ENCODE results near the gene CLEC11A.

DNA sequence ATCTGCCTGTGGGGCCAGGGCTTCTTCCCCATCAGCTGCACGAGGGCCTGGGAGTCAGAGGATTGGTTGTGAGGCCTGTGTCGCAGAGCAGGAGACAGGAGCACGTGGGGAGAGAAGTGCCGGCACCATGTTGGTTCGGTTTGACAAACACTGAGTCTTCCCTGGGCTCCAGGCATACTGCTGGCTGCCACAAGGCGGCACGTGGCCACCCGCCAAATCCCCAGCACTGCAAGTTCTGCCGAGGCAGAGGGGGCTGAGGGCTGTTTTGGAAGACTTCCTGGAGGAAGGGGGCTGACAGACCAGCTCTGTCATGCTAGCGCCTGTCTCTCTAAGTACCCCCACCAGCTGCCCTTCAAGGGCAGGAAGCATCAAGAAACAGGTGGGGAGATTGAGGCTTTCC lies 13.1 kb upstream of the CLEC11A start:
- TF ChIP-seq, protein P1, sequence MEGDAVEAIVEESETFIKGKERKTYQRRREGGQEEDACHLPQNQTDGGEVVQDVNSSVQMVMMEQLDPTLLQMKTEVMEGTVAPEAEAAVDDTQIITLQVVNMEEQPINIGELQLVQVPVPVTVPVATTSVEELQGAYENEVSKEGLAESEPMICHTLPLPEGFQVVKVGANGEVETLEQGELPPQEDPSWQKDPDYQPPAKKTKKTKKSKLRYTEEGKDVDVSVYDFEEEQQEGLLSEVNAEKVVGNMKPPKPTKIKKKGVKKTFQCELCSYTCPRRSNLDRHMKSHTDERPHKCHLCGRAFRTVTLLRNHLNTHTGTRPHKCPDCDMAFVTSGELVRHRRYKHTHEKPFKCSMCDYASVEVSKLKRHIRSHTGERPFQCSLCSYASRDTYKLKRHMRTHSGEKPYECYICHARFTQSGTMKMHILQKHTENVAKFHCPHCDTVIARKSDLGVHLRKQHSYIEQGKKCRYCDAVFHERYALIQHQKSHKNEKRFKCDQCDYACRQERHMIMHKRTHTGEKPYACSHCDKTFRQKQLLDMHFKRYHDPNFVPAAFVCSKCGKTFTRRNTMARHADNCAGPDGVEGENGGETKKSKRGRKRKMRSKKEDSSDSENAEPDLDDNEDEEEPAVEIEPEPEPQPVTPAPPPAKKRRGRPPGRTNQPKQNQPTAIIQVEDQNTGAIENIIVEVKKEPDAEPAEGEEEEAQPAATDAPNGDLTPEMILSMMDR (IDR thresholded peaks at IDR 0.05; ENCODE audit: borderline replicate concordance, extremely low read depth, low read length, poor library complexity, severe bottlenecking): peak; percentile 22
- TF ChIP-seq EZH2 (IDR thresholded peaks at IDR 0.05; ENCODE audit: borderline replicate concordance, low read depth, low read length, severe bottlenecking): no peak
